SJCRH30 (cell line): ENCODE data around the gene SFRP5. TPM values are rescaled to one million over a fixed set of nuclear protein-coding genes. Genes with fewer than 3 reads are reported as not detected.

Experiments used
- DNase-seq, 2 experiments: peaks; one replicate each; pipeline ENCODE4 v3.0.0-alpha.2; 2015 to 2020
- H3K27ac ChIP-seq: fragments of 250-450 bp; sonication (Bioruptor Pico); 2 replicates; pipeline ENCODE4 v1.5.1; 2020; ENCODE audit warnings: mild to moderate bottlenecking, moderate library complexity
- H3K27me3 ChIP-seq: fragments of 250-450 bp; sonication (Bioruptor Pico); 2 replicates; pipeline ENCODE4 v1.5.1; 2020; ENCODE audit warnings: mild to moderate bottlenecking, moderate library complexity
- H3K36me3 ChIP-seq: fragments of 250-450 bp; sonication (Bioruptor Pico); 2 replicates; pipeline ENCODE4 v1.5.1; 2020; ENCODE audit warnings: mild to moderate bottlenecking, moderate library complexity
- H3K4me1 ChIP-seq: fragments of 250-450 bp; sonication (Bioruptor Pico); 2 replicates; pipeline ENCODE4 v1.5.1; 2020; ENCODE audit warnings: mild to moderate bottlenecking, moderate library complexity
- H3K4me3 ChIP-seq: fragments of 250-450 bp; sonication (Bioruptor Pico); 2 replicates; pipeline ENCODE4 v1.5.1; 2020; ENCODE audit warnings: mild to moderate bottlenecking, moderate library complexity
- H3K9me3 ChIP-seq: fragments of 250-450 bp; sonication (Bioruptor Pico); replicated peaks from 2 replicates; pipeline ENCODE4 v1.5.1; 2020; ENCODE audit warnings: mild to moderate bottlenecking, moderate library complexity
- total RNA-seq: library from RNA; depleted of rRNA; stranded (reverse); fragments of >200 nt; shearing (Covaris generic); gene quantifications from 2 replicates; pipeline ENCODE4 v1.2.3, GENCODE V29; 2014; rRNA removed

The SFRP5 gene
- total RNA-seq, 1 experiment from 2014 or later, result not detected

- H3K4me1 ChIP-seq, result peaks cover 30% of the 10 kb centered on the region
- H3K27me3 ChIP-seq, result no peaks in the 10 kb centered on the region
- H3K4me3 ChIP-seq, result no peak overlapping the region
- H3K27ac ChIP-seq, result no peak overlapping the region
- DNase-seq, result no peak
- H3K36me3 ChIP-seq, result no peaks in the 10 kb centered on the region; the same call in 1 of the 2 replicates
- no peaks in the 10 kb centered on the region for H3K9me3 ChIP-seq
These were observed 49.7 kb downstream of the SFRP5 start for GRCh38 chr10:97721871-97722780.

- Histone ChIP-seq H3K27ac (peak overlapping the region; percentile 82; the same call in 1 of the 2 replicates), H3K4me3 (no peak overlapping the region), H3K36me3 (no peaks in the 10 kb centered on the region; the same call in 1 of the 2 replicates), H3K4me1 (peaks cover 34% of the 10 kb centered on the region), H3K27me3 (no peaks in the 10 kb centered on the region), H3K9me3 (no peaks in the 10 kb centered on the region)
- DNase-seq, result peak; percentile 20 to 72
These were observed 52.2 kb downstream of the SFRP5 start for GRCh38 chr10:97719602-97720001.

GRCh38 chr10:97718659-97719142 is 53.1 kb downstream of the SFRP5 start:
- H3K36me3 ChIP-seq, result no peaks in the 10 kb centered on the region; the same call in 1 of the 2 replicates
- H3K4me3 ChIP-seq, result no peak overlapping the region
- peaks cover 34% of the 10 kb centered on the region for H3K4me1 ChIP-seq
- no peaks in the 10 kb centered on the region for H3K27me3 ChIP-seq
- peak; percentile 86 to 89 for DNase-seq
- H3K27ac ChIP-seq, result peak overlapping the region; percentile 82
- no peaks in the 10 kb centered on the region for H3K9me3 ChIP-seq

GRCh38 chr10:97718178-97718577 is 53.6 kb downstream of the SFRP5 start:
- peak; percentile 71 to 87 for DNase-seq
- Histone ChIP-seq H3K27ac (peak overlapping the region; percentile 82), H3K4me1 (peaks cover 34% of the 10 kb centered on the region), H3K27me3 (no peaks in the 10 kb centered on the region), H3K4me3 (no peak overlapping the region), H3K36me3 (no peaks in the 10 kb centered on the region; the same call in 1 of the 2 replicates), H3K9me3 (no peaks in the 10 kb centered on the region)

- DNase-seq, result no peak
- peaks cover 34% of the 10 kb centered on the region for H3K4me1 ChIP-seq
- H3K27ac ChIP-seq, result peak overlapping the region; percentile 82
- H3K27me3 ChIP-seq, result no peaks in the 10 kb centered on the region
- H3K36me3 ChIP-seq, result no peaks in the 10 kb centered on the region; the same call in 1 of the 2 replicates
- no peaks in the 10 kb centered on the region for H3K9me3 ChIP-seq
- no peak overlapping the region for H3K4me3 ChIP-seq
These were observed 54.2 kb downstream of the SFRP5 start for GRCh38 chr10:97717627-97718026.

Other genes with a start within 250 kb of the SFRP5 start
- gene ANKRD2, start 199.2 kb downstream of the SFRP5 start, total RNA-seq, result 0.26 and 0.51 TPM in 2 replicates
- gene HOGA1, start 187.6 kb downstream of the SFRP5 start, total RNA-seq, result 1.7 and 3.5 TPM in 2 replicates
- gene C10orf62, start 182.3 kb downstream of the SFRP5 start, total RNA-seq, result 0.75 and 0.84 TPM in 2 replicates
- gene MORN4, start 138.5 kb downstream of the SFRP5 start, total RNA-seq, result 1.9 and 2.9 TPM in 2 replicates
- 19.4 and 20.1 TPM in 2 replicates for gene PI4K2A, start 131.3 kb downstream of the SFRP5 start, total RNA-seq
- gene AVPI1, start 84.8 kb downstream of the SFRP5 start, total RNA-seq, result 11.2 and 14.4 TPM in 2 replicates
- gene MARVELD1, start 58.3 kb downstream of the SFRP5 start, total RNA-seq, result 29.8 and 30.4 TPM in 2 replicates
- gene ZFYVE27, start 34.9 kb downstream of the SFRP5 start, total RNA-seq, result 20.7 and 27.1 TPM in 2 replicates
- gene GOLGA7B, start 77.8 kb upstream of the SFRP5 start, total RNA-seq, result 0.35 and 0.93 TPM in 2 replicates